Neural progenitor cell (in vitro differentiated cells): ENCODE results near the gene IGSF9. TPM values are rescaled to one million over a fixed set of nuclear protein-coding genes. Genes with fewer than 3 reads are reported as not detected.

ENCODE experiments used
- DNase-seq: peaks from one replicate; pipeline ENCODE4 v3.0.0-alpha.2; 2016; ENCODE audit warnings: low spot score
- H2AFZ ChIP-seq: fragments of 200-600 bp; sonication (generic); replicated peaks from 2 replicates; pipeline ENCODE4 v1.6.1; 2016; ENCODE audit warnings: antibody characterized with exemption
- H3F3A ChIP-seq: fragments of 200-600 bp; sonication (generic); 2 replicates; pipeline ENCODE4 v1.6.1; 2016; ENCODE audit warnings: antibody characterized with exemption, low read depth
- H3K27ac ChIP-seq: fragments of 200-600 bp; sonication (generic); 2 replicates; pipeline ENCODE4 v1.5.1; 2016; ENCODE audit warnings: mild to moderate bottlenecking
- H3K27me3 ChIP-seq: fragments of 200-600 bp; sonication (generic); 2 replicates; pipeline ENCODE4 v1.6.1; 2016; ENCODE audit warnings: mild to moderate bottlenecking, moderate library complexity
- H3K36me3 ChIP-seq: fragments of 200-600 bp; sonication (generic); 2 replicates; pipeline ENCODE4 v1.5.1; 2016
- H3K4me1 ChIP-seq: fragments of 200-600 bp; sonication (generic); 2 replicates; pipeline ENCODE4 v1.6.1; 2016; ENCODE audit warnings: mixed run types
- H3K4me2 ChIP-seq: fragments of 200-600 bp; sonication (generic); 2 replicates; pipeline ENCODE4 v1.6.1; 2016
- H3K4me3 ChIP-seq: fragments of 200-600 bp; sonication (generic); 2 replicates; pipeline ENCODE4 v1.5.1; 2016
- H3K79me2 ChIP-seq: fragments of 200-600 bp; sonication (generic); 2 replicates; pipeline ENCODE4 v1.6.1; 2016; ENCODE audit warnings: low read depth
- H3K9ac ChIP-seq: fragments of 200-600 bp; sonication (generic); 2 replicates; pipeline ENCODE4 v1.6.1; 2016
- H3K9me3 ChIP-seq: fragments of 200-600 bp; sonication (generic); 2 replicates; pipeline ENCODE4 v1.5.1; 2016; ENCODE audit warnings: low read depth
- H4K20me1 ChIP-seq: fragments of 200-600 bp; sonication (generic); 2 replicates; pipeline ENCODE4 v1.6.1; 2016; ENCODE audit warnings: low read depth
- H3K27ac Mint-ChIP-seq: 3 replicates; pipeline ENCODE4 v1.8.0; 2021; ENCODE audit warnings: mixed read lengths
- H3K27me3 Mint-ChIP-seq: 2 replicates; pipeline ENCODE4 v1.8.0; 2022; ENCODE audit warnings: low read depth, mild to moderate bottlenecking, inconsistent platforms, moderate library complexity, mixed read lengths; ENCODE audit not compliant: insufficient read depth
- H3K36me3 Mint-ChIP-seq: 3 replicates; pipeline ENCODE4 v1.8.0; 2021; ENCODE audit warnings: mixed read lengths
- H3K4me1 Mint-ChIP-seq: 3 replicates; pipeline ENCODE4 v1.8.0; 2021; ENCODE audit warnings: mixed read lengths
- H3K4me3 Mint-ChIP-seq: 3 replicates; pipeline ENCODE4 v1.8.0; 2021; ENCODE audit warnings: mild to moderate bottlenecking, moderate library complexity, mixed read lengths
- H3K9me3 Mint-ChIP-seq: 3 replicates; pipeline ENCODE4 v1.8.0; 2020; ENCODE audit warnings: mixed read lengths
- CTCF ChIP-seq: fragments of 200-600 bp; sonication (generic); IDR thresholded peaks from 2 replicates; pipeline ENCODE4 v1.5.1; 2017; ENCODE audit warnings: antibody characterized with exemption, mild to moderate bottlenecking
- EZH2 ChIP-seq: fragments of 200-600 bp; sonication (generic); IDR thresholded peaks from 2 replicates; pipeline ENCODE4 v1.6.1; 2017; ENCODE audit warnings: antibody characterized with exemption, mild to moderate bottlenecking, moderate library complexity
- EZH2phosphoT487 ChIP-seq: fragments of 200-600 bp; sonication (generic); IDR thresholded peaks from 2 replicates; pipeline ENCODE4 v1.6.1; 2017; ENCODE audit warnings: antibody characterized with exemption
- total RNA-seq: library from RNA; depleted of rRNA; stranded (reverse); fragments of >200 nt; gene quantifications from 2 replicates; pipeline ENCODE4 v1.2.3, GENCODE V29; 2015; ENCODE audit warnings: low replicate concordance

The IGSF9 gene
- total RNA-seq, 1 donor from 2014 or later: 3.3 TPM

GRCh38 chr1:159992161-159992560 lies 46.7 kb upstream of the IGSF9 start:
- no peak overlapping the region for H3K27ac Mint-ChIP-seq
- Histone ChIP-seq H3K27me3 (no peaks in the 10 kb centered on the region), H3F3A (peaks cover 9% of the 10 kb centered on the region), H3K9me3 (no peaks in the 10 kb centered on the region), H3K4me1 (no peaks in the 10 kb centered on the region), H2AFZ (no peak overlapping the region), H3K9ac (no peak overlapping the region), H3K4me3 (no peak overlapping the region), H3K27ac (no peak overlapping the region), H3K79me2 (no peaks in the 10 kb centered on the region), H3K36me3 (no peaks in the 10 kb centered on the region), H3K4me2 (no peak overlapping the region), H4K20me1 (no peaks in the 10 kb centered on the region)
- no peaks in the 10 kb centered on the region for H3K9me3 Mint-ChIP-seq
- H3K4me1 Mint-ChIP-seq: no peaks in the 10 kb centered on the region
- H3K4me3 Mint-ChIP-seq: no peak overlapping the region
- no peak for TF ChIP-seq CTCF
- no peak for TF ChIP-seq EZH2
- TF ChIP-seq EZH2phosphoT487: no peak
- H3K27me3 Mint-ChIP-seq: peaks cover 3% of the 10 kb centered on the region
- peak; percentile 37 for DNase-seq
- no peaks in the 10 kb centered on the region for H3K36me3 Mint-ChIP-seq

- Mint-ChIP-seq H3K4me1 (no peaks in the 10 kb centered on the region), H3K36me3 (no peaks in the 10 kb centered on the region), H3K27me3 (peaks cover 3% of the 10 kb centered on the region), H3K4me3 (no peak overlapping the region), H3K27ac (no peak overlapping the region), H3K9me3 (no peaks in the 10 kb centered on the region)
- no peak for DNase-seq
- no peaks in the 10 kb centered on the region for H3K4me1 ChIP-seq
- no peak overlapping the region for H3K27ac ChIP-seq
- H3K9ac ChIP-seq: no peak overlapping the region
- H2AFZ ChIP-seq: peak overlapping the region; percentile 17
- H3F3A ChIP-seq: peaks cover 9% of the 10 kb centered on the region
- TF ChIP-seq EZH2phosphoT487 (no peak), EZH2 (no peak), CTCF (no peak)
- no peaks in the 10 kb centered on the region for H4K20me1 ChIP-seq
- H3K36me3 ChIP-seq: no peaks in the 10 kb centered on the region
- no peaks in the 10 kb centered on the region for H3K27me3 ChIP-seq
- no peak overlapping the region for H3K4me3 ChIP-seq
- H3K9me3 ChIP-seq: no peaks in the 10 kb centered on the region
- H3K79me2 ChIP-seq: no peaks in the 10 kb centered on the region
- no peak overlapping the region for H3K4me2 ChIP-seq
Measured at GRCh38 chr1:159991513-159991912, 46.1 kb upstream of the IGSF9 start.

GRCh38 chr1:159990005-159990404 lies 44.6 kb upstream of the IGSF9 start:
- Histone ChIP-seq H3K4me3 (no peak overlapping the region), H3K79me2 (no peaks in the 10 kb centered on the region), H3K27ac (no peak overlapping the region), H3K36me3 (no peaks in the 10 kb centered on the region), H3K4me1 (no peaks in the 10 kb centered on the region), H4K20me1 (no peaks in the 10 kb centered on the region), H3F3A (peaks cover 9% of the 10 kb centered on the region), H3K4me2 (no peak overlapping the region), H3K27me3 (no peaks in the 10 kb centered on the region), H3K9me3 (no peaks in the 10 kb centered on the region), H2AFZ (no peak overlapping the region), H3K9ac (no peak overlapping the region)
- no peak for DNase-seq
- Mint-ChIP-seq H3K9me3 (no peaks in the 10 kb centered on the region), H3K27ac (no peak overlapping the region), H3K4me3 (no peak overlapping the region), H3K27me3 (peaks cover 3% of the 10 kb centered on the region), H3K36me3 (no peaks in the 10 kb centered on the region), H3K4me1 (no peaks in the 10 kb centered on the region)
- TF ChIP-seq EZH2 (no peak), EZH2phosphoT487 (no peak), CTCF (no peak)

GRCh38 chr1:159989581-159989980 lies 44.2 kb upstream of the IGSF9 start:
- no peak overlapping the region for H2AFZ ChIP-seq
- no peaks in the 10 kb centered on the region for H3K36me3 ChIP-seq
- no peak overlapping the region for H3K27ac ChIP-seq
- peaks cover 9% of the 10 kb centered on the region for H3F3A ChIP-seq
- H3K4me1 Mint-ChIP-seq: no peaks in the 10 kb centered on the region
- no peak overlapping the region for H3K4me3 Mint-ChIP-seq
- H3K79me2 ChIP-seq: no peaks in the 10 kb centered on the region
- no peaks in the 10 kb centered on the region for H3K27me3 ChIP-seq
- DNase-seq: no peak
- no peaks in the 10 kb centered on the region for H3K9me3 Mint-ChIP-seq
- H4K20me1 ChIP-seq: no peaks in the 10 kb centered on the region
- TF ChIP-seq CTCF (no peak), EZH2 (no peak), EZH2phosphoT487 (no peak)
- peaks cover 3% of the 10 kb centered on the region for H3K27me3 Mint-ChIP-seq
- H3K4me1 ChIP-seq: no peaks in the 10 kb centered on the region
- no peaks in the 10 kb centered on the region for H3K36me3 Mint-ChIP-seq
- H3K27ac Mint-ChIP-seq: no peak overlapping the region
- H3K4me3 ChIP-seq: no peak overlapping the region
- H3K9ac ChIP-seq: no peak overlapping the region
- no peaks in the 10 kb centered on the region for H3K9me3 ChIP-seq
- no peak overlapping the region for H3K4me2 ChIP-seq
